Hippocampal formation (tissue), 2 donors: ENCODE data around the gene AVL9.
"Not testable (repeated sequence)": the region's sequence is repeated elsewhere in the genome, so short reads cannot be mapped to it uniquely, and the experiment has no call there.

Experiments used
- DNase-seq, 2 donors: peaks; one replicate each; lab custom pipeline; 2025; lab: John Stamatoyannopoulos, UW

AVL9 gene

GRCh38 chr7:32496052-32496813, 944 bp downstream of the AVL9 start:
- no peak for DNase-seq

GRCh38 chr7:32499755-32500154, 4.5 kb downstream of the AVL9 start:
- DNase-seq: not testable (repeated sequence)

- not testable (repeated sequence) for DNase-seq
Measured at GRCh38 chr7:32500216-32500615, 4.9 kb downstream of the AVL9 start.

GRCh38 chr7:32500922-32501341, 5.6 kb downstream of the AVL9 start:
- peak in 1 of 2 donors; percentile 3 for DNase-seq

- DNase-seq: no peak
Measured at GRCh38 chr7:32501522-32501921, 6.2 kb downstream of the AVL9 start.

GRCh38 chr7:32502728-32503127, 7.4 kb downstream of the AVL9 start:
- DNase-seq: no peak

- no peak for DNase-seq
Measured at GRCh38 chr7:32506266-32507054, 11.2 kb downstream of the AVL9 start.

GRCh38 chr7:32507414-32507813, 12.1 kb downstream of the AVL9 start:
- no peak for DNase-seq

GRCh38 chr7:32511791-32512190, 16.5 kb downstream of the AVL9 start:
- no peak for DNase-seq

GRCh38 chr7:32513210-32513609, 17.9 kb downstream of the AVL9 start:
- DNase-seq: no peak

- no peak for DNase-seq
Measured at GRCh38 chr7:32515890-32516550, 20.7 kb downstream of the AVL9 start.

- DNase-seq: no peak
Measured at GRCh38 chr7:32516551-32517100, 21.3 kb downstream of the AVL9 start.

- DNase-seq: no peak
Measured at GRCh38 chr7:32518534-32519140, 23.3 kb downstream of the AVL9 start.

- no peak for DNase-seq
Measured at GRCh38 chr7:32519763-32520162, 24.5 kb downstream of the AVL9 start.

- DNase-seq: no peak
Measured at GRCh38 chr7:32522746-32523530, 27.6 kb downstream of the AVL9 start.

GRCh38 chr7:32524631-32525030, 29.3 kb downstream of the AVL9 start:
- no peak for DNase-seq

- DNase-seq: no peak
Measured at GRCh38 chr7:32525839-32526238, 30.6 kb downstream of the AVL9 start.

GRCh38 chr7:32531402-32531801, 36.1 kb downstream of the AVL9 start:
- DNase-seq: no peak

- no peak for DNase-seq
Measured at GRCh38 chr7:32532086-32532485, 36.8 kb downstream of the AVL9 start.

GRCh38 chr7:32532716-32533115, 37.4 kb downstream of the AVL9 start:
- no peak for DNase-seq
